GM18517 (cell line): ENCODE results near the gene ZBED1.
"Not testable (repeated sequence)": the region's sequence is repeated elsewhere in the genome, so short reads cannot be mapped to it uniquely, and the experiment has no call there.

ENCODE experiments used
- ATAC-seq: cut with Tn5 transposase; IDR thresholded peaks from one replicate; pipeline ENCODE4 v1.9.1; 2021; ENCODE audit warnings: mild to moderate bottlenecking, moderate library complexity; ENCODE audit not compliant: unreplicated experiment

The ZBED1 gene

DNA sequence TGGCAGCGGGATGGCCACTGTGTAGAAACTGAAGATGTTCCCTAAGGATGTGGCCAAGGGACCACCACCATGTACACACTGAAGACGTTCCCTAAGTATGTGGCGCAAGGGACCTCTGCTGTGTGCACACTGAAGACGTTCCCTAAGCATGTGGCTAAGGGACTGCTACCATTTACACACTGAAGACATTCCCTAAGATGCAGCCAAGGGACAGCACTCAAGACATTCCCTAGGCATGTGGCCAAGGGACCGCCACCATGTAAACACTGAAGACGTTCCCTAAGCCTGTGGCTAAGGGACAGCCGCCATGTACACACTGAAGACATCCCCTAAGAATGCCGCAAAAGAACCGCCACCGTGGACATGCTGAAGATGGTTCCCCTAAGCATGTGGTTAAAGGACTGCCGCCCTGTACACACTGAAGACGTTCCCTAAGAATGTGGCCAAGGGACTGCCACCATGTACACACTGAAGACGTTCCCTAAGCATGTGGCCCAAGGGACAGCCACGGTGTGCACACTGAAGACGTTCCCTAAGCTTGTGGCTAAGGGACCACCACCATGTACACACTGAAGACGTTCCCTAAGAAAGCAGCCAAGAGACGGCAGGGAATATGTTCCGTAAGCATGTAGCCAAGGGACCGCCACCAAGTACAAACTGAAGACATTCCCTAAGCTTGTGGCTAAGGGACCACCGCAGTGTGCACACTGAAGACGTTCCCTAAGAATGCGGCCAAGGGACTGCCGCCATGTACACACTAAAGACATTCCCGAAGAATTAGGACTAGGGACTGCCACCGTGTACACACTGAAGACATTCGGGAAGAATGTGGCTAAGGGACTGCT, 43.3 kb downstream of the ZBED1 start:
- no peak for ATAC-seq

DNA sequence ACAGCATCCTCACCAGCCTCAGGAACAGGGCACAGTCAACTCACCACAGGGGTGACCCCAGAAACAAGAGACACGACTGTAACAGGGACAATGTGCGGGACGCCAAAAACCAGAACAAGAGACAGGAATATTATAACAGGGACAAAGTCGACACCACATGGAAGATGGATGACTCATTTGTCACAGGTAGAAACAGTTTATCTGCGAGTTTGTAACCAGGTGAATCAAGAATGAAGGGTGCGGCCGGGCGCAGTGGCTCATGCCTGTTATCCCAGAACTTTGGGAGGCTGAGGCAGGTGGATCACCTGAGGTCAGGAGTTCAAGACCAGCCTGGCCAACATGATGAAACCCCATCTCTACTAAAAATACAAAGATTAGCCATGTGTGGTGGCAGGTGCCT, 44.7 kb downstream of the ZBED1 start:
- ATAC-seq = not testable (repeated sequence)

GRCh38 chrX:2454620-2455019, 46.2 kb downstream of the ZBED1 start:
- ATAC-seq = not testable (repeated sequence)

- no peak for ATAC-seq
These were observed 48.0 kb downstream of the ZBED1 start for GRCh38 chrX:2452799-2453198.

GRCh38 chrX:2452317-2452784, 48.4 kb downstream of the ZBED1 start:
- no peak for ATAC-seq

GRCh38 chrX:2451501-2452316, 49.1 kb downstream of the ZBED1 start:
- ATAC-seq = no peak

DNA sequence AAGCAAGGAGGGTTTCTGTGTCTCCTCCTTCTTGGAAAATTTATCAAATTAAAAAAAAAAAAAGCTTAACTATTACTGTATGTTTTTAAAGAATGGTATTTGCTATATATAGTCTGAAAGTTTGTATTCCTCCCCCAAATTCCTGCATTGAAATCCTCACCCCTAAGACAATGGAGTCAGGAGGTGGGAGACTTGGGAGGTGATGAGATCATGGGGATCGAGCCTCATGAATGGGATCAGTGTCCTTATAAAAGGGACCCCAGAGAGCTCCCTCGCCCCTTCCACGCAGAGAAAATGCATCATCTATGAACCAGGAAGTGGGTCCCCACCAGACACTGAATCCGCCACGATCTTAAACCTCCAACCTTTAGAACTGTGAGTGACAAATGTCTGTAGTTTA, 50.1 kb downstream of the ZBED1 start:
- no peak for ATAC-seq

- ATAC-seq = no peak
These were observed 51.5 kb downstream of the ZBED1 start for GRCh38 chrX:2449135-2449886.

DNA sequence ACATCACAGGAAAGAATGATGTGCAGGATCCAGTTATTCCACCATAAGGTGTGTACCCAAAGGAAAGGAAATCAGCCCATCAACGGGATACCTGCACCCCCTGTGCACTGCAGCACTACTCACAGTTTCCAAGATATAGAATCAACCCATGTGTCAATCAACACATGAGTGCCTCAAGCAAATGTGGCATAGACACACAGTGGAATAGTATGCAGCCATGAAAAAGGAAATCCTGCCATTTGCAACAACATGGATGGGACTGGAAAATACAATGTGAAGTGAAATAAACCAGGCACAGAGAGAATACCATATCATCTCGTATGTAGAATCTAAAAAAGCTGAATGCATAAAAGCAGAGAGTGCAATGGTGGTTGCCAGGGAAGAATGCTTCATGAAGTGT, 53.3 kb downstream of the ZBED1 start:
- ATAC-seq = no peak

- no peak for ATAC-seq
These were observed 54.0 kb downstream of the ZBED1 start for GRCh38 chrX:2446815-2447214.

GRCh38 chrX:2445662-2446623, 54.8 kb downstream of the ZBED1 start:
- ATAC-seq = no peak

GRCh38 chrX:2442694-2443093, 58.1 kb downstream of the ZBED1 start:
- ATAC-seq = no peak

DNA sequence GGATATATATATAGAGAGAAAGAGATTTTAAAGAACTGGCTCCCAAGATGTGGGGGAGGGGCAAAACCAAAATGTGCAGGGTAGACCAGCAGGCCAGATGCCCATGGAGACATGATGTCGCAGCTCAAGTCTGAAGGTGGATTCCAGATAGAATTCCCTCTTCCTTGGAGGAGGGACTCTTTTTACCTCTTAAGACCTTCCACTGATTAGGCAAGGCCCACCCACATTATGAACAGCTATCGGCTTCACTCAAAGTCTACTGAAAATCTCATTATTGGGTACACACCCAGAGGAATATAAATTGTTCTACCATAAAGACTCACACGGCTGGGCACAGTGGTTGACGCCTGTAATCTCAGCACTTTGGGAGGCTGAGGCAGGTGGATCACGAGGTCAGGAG, 59.3 kb downstream of the ZBED1 start:
- no peak for ATAC-seq

DNA sequence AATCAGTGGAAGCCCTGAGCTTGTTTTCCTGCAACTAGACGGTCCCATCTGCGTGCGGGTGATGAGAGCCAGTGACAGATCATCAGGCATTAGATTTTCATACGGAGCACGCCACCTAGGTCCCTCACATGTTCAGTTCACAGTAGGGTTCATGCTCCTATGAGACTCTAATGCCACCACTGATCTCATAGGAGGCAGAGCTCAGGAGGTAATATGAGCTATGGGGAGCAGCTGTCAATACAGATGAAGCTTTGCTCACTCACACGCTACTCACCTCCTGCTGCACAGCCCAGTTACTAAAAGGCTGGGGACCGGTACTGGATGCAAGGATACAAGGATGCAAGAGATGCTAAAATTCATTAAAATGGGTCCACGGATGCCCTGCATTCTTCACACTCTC, 61.2 kb downstream of the ZBED1 start:
- ATAC-seq = no peak
